GM18517 (cell line): ENCODE measurements around the gene PBX1.
A peak's percentile ranks its signal among the peaks of the same experiment; 100 is the strongest.

ENCODE experiments used
- ATAC-seq: cut with Tn5 transposase; IDR thresholded peaks from one replicate; pipeline ENCODE4 v1.9.1; 2021; ENCODE audit warnings: mild to moderate bottlenecking, moderate library complexity; ENCODE audit not compliant: unreplicated experiment

Gene PBX1

DNA sequence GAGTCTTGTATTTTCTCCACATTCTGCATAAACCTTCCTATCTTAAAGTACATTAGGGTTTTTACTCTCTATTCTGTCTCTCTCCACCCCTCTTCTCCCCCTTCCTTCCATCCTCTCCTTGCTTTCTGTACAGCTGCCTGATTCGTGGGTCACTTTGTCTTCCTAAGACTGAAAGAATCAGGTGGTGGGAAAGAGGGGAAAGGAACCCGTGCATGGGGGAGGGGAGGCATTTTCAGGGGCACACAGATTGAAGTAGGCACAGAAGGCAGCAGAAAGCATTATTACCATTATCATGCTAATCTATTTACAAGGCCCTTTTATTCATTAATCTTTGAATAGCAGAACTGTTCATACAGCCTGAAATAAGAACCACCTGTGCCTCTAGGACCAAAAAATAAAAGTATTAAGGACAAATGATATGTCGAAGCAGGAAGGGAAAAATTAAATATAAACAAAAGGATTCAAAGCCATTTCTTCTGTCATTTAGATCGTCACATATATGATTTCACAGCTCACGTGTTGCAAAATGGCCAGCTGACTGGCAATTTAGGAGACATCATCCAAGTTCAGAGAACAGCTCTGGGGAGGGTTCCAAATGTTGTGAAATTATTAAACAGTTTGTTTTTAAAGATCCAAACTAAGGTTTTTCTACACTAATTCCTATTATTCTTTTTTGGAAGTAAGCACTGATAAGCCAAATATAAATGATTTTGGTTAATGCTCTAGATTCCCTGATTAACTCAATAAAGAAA, 154.6 kb downstream of the PBX1 start:
- no peak for ATAC-seq

DNA sequence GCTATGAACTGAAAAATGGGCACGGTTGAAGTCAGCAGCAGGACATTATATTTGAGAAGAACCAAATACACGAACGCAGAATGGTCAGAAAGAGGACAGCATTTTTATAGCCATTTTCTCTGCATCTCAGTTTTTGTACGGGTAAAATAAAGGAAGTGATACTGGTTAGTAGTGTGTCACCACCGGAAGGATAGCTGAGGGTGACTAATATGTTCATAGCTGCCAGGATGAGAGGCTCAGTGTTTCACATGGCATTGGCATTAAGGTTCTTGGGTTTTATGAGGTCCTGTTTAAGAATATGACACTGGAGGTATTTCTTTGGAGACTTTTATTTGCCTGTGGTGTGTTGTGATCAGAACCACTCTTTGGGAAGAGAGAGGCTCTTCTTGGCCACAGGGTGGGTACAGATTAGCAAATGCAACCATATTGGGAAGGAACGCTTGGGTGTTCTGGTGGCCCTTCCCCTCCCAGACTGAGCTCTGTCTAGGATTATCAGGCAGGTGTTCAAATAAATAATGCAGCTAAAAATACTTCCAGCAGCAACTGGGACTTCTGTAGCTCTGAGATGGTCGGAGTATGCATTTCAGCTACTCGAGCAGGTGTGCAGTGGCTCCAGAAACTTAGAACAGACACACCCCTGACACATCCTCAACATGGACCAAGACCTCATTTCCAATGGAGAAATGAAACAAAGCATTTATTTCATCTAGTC, 158.2 kb downstream of the PBX1 start:
- peak; percentile 86 for ATAC-seq

DNA sequence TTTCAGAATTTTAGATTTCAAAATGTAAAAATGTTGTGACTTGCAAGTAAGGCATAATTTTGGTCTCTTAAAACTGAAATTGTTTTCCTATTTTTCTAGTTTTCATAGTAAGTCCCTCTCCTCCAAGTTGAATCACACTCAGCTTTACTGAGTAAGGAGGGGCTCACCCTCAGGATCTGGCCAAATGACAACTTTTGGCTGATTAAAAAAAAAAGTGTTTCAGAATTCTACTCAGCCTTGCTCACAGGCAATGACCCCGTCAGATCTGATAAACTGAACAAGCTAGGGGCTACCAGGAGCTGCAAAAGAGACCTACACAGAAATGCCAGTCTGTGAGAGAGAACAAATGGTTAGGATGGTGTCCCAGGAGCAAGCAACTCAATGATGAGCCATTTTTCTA, 159.8 kb downstream of the PBX1 start:
- ATAC-seq: no peak

DNA sequence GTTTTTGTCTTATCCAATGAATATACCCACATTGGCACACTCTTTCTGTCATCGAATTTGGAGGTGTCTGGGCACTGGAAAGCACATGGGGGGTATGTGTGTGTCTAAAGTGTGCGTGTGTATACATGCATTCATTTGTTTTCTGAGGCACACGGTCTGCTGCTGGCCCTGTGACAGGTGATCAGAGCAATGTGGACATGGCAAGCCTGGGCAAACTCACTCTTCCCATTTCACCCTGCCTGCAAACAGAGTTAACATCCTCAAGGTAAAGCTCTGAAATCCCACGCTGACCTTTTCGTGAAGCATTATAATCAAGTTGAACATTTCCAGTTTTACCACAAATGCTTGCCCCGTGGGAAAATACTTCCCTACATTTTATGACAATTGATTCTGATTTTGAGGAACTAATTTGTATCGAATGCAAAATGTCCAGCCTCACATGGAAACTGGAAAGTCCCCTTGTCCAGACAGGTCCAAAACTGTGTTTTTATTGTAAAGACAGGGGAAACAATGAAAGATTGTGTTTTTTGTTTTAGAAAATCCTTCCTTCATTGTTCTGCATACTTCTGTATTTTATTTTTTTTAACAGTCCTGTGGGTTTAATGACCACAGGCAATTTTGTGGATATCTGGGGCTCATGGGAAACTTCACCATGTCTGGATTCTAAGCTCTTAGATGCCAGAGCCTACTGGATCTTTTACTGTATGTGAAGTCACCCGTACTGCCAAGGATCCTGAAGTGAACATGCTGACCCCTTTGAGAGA, 160.9 kb downstream of the PBX1 start:
- no peak for ATAC-seq

DNA sequence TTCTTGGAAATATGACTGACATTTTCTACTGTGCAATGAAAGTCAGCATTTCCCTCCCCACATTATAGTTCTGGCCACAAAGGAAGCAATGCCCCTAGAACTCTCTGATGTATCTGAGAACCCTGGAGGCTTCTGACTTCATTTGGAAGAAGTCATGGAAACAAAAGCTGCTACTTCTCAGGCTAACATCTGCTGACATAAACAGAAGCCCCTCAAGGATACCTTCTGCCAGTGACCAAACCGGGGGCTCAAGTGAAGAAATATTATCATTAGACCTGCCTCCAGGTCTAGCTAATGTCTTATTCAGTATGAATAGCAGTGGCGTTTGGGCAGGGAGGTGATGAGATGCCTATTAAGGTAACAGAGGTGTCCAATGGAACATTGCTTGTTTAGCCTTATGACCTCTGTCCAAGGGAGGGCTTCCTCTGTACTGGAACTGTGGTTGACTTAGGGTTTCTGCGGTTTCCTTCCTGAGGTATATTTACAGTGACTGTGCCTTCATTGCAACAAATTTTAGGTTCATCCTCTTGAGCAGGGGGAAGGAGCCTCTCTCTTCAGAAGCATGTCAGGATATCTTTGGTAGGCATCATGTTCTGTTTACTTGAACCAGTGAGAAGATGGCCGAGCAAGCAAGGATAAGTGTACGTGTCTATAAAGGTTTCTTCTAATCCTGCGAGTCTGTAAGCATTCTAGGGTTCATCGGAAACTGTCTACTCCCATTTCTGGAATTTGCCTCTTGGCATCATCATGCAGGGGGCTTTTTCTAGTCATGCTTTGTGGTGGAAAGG, 161.7 kb downstream of the PBX1 start:
- no peak for ATAC-seq

DNA sequence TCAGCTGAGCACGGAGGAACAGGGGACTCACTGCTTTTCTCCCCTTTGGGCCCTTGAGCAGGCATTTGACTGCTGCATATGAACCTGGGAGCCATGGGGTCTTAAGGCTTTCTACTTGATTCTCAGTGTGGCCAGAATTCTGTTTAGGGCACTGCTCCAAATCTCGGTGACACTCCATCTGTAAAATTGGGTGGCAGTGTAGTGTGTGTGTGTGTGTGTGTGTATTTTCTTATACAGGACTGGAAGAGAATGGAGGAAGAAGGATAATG, 162.2 kb downstream of the PBX1 start:
- ATAC-seq: no peak

DNA sequence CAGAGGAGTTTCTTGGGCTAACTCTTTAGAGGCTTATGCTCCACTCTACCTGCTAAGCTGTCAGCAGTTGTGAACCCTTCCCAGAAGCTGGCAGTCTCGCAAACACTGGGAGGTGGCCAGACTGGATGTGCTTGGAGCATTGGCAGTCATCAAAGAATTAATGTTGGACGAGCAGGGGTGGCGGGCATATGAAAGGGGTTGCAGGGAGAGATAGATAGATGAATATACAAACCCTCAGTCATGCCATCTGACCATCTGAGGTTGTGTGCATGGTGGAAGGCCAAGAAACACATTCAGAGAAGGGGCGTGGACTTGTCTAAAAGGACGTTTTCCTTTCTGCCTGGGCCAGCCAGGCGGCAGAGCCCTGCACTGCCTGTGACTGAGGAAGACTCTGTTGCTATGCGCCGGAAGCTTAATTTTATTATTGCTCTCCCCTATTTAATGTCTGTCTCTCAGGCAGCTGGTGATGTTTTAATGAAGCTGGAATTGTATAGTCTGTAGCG, 164.4 kb downstream of the PBX1 start:
- ATAC-seq: no peak

DNA sequence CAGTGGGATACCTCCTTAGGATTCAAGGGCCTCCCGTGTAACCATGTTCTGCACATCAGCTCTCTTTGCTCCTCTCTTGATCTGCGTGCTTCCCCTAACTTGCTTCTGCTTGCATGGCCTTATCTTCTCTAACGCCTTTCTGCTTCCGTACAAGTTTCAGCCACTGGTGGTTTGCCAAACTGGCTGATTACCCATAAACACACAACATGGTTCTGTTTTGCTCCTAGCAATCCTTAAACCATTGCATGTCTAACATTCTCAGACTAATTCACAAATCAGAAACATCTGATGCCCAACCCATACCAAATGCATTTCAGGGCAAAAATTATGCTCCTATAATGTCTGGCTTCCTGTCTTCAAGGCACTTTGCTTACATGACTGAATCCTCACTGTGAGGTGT, 166.4 kb downstream of the PBX1 start:
- ATAC-seq: no peak

DNA sequence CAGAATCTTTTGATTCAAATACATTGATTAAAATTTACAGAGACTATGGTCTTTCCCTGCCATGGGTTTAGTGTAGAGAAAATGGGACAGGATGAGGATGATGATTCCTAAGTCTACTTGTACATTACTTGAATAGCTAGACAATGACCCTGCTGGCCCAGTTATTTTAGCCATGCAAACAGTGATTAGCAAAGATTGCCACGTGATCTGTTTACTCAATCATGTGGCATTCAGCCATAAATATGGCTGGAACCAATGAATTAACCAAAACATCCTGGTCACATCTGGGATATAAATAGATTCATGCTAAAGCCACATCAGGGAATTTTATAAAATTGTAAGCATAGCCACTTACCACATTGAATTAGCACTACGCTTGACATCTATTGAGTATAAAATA, 167.3 kb downstream of the PBX1 start:
- ATAC-seq: no peak

DNA sequence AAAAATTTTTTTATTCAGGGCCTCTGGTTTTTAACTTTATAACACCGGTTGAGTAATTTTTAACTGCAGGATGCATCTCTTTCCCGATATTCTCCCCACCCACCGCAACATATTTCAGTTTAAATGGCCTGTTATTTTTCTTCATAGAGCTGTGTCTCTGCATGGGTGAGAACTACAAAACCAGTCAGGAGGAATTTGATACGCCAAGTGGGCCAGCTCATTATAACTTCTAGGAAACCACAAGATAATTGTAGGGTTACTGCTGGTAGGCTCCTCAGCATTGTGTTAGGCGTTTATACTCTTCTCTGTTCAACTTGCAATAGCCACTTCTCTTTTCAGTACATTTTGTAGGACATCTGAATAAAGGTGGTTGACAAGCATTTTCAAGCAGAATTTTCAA, 169.7 kb downstream of the PBX1 start:
- no peak for ATAC-seq

DNA sequence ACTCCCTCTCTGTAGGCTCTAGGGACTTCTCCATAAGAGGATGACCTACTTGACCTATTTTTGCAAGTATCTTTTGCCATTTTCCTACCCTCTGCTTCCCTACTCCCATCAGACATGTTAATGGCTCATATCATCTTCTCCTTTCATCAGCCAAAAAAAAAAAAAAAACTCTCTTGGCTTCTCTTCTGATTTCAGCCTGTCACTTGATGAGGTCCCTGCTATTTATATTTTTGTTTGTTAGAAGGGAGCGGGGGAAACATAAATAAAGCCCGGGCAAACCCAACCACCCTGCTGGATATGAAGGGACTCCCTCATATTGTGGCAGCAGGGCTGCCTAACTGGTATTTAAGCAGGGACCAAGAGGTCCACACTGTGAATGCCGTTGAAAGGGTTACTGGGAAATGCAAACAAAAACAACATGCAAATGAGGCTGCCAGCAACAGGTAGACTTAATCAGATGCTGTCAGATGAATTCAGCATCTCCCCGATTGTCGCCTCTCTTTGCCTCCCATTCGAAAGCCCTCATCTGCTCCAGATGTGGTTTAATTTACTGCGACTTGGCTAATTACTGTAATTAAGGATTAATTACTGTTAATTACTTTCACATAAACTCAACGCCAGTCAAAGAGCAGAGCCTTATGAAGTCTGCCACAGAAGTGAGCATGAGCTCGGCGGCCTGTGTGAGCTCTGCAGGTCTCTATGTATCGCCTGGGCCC, 172.3 kb downstream of the PBX1 start:
- no peak for ATAC-seq

DNA sequence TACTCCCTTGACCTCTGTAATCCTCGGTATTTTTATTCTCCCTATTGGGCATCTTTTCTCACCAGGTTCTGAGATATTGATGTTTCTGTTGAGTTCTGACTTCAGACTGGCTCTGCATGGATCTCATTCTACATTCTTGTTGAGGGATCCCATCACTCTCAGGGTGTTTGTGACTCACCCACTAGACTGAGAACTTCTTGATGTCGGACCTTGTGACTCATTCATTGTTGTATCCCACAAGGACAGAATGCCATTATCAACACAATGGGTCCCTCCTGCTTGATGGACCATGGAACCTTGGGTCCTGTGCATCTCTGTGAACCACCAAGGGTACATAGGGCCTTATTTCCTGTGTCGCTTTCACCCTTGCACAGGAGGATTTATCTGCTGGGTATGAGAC, 174.1 kb downstream of the PBX1 start:
- ATAC-seq: no peak

DNA sequence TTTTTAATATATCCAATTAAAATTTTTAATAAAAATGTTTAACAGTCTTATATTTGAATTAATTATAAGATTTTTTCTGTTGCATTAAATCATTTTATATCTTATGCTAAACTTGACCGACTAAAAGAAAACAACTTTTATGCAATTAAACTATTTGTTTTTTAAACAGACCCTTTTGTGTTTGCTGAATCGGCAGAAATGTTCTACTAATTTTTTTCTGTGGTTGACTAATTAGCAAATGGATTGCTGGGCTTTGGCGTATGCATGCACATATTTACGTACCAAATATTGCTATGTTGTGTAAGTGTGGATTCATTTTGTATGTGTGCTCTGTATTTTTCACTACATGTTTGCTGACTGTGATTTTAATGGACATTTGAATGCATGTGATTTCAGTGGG, 174.8 kb downstream of the PBX1 start:
- ATAC-seq: no peak

DNA sequence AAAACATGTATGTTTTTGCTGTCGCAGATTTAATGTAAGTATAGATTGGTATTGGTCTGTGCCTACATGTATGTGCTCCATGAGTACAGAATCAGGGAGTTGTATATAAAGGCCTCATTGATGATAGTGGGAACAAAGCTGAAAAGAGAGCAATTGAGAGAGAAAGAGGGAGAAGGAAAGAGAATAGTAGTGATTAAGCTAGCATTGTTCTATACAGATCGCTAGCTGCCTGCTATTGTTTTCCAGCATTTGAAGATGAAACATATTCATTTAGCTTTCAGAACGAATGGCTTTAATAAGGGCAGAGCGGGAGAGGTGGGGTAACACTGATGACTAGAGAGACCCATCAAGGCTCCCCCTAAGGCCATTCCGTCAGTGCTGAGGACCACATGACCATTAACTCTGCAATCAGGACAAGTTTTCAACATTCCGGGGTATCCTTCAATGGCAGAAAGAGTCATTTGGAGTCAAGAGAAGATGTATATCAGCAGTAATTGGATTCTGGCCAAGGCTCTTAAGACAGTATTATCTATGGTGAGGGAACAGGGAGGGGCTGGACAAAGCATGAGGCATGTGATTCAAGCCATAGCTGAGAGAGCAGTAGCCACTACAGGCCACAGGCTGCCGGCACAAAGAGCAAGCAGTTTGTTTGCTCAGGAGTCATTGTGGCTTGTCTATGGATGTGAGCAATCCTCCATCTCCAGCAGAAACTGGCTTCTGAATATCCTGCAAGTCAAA, 176.5 kb downstream of the PBX1 start:
- no peak for ATAC-seq

DNA sequence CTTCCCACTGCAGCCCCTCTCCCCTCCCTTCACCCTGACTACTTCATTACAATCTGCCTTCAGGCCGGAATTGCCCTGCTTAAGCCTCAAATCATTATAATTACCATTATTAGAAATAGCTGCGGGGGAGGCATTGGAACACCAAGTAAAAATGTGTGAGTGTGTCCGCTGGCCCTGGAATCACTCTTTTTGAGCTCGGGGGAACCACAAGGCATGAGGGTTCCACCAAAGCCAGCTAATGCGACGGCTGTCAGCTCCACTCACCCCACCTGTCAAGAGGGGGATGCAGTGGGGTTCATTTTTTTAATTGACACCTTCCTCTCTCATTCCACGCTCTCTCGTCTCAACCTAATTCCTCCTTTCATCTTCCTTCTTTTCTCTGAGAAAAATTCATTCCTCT, 177.2 kb downstream of the PBX1 start:
- ATAC-seq: no peak

DNA sequence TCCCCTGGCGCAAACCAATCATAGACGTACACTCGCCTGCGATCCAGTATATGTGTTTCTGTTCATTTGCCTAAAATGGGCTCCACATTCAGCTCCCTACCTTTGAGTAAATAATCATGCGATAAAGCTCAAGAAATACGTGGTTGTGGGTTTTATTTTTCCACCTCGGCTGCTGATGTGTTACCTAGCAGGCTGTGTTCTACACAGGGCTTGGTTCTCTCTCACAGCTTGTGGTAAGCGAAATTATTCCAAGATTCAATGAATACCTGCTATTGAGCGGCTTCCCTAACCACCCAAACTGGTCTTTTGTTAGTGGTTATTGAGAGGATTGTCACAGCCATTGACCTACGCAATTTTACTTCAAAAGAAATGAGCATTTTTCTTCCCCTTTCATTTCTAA, 180.2 kb downstream of the PBX1 start:
- no peak for ATAC-seq

DNA sequence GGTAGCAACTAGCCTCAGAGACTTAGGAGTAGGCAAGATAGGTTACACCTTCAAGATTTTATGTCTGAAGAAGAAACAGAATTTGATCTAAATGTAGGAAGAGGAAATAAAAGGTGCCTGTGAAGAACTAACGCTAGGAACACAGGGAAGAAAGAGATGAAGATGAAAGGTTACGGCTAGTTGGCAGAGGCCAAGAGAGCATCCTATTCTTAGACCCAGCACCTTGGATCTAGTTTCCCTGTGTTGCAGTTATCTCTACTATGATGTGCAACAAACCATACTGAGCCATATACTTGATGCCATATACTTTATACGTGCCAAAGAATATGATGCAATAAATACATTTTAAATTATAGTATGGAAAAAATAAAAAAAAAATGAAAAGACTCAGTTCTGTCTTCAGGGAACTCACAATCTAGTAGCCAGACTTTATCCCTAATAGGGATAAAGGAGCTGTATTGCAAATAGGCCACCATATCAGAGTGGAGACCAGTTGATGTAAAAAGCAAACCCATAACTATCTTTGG, 181.1 kb downstream of the PBX1 start:
- no peak for ATAC-seq

DNA sequence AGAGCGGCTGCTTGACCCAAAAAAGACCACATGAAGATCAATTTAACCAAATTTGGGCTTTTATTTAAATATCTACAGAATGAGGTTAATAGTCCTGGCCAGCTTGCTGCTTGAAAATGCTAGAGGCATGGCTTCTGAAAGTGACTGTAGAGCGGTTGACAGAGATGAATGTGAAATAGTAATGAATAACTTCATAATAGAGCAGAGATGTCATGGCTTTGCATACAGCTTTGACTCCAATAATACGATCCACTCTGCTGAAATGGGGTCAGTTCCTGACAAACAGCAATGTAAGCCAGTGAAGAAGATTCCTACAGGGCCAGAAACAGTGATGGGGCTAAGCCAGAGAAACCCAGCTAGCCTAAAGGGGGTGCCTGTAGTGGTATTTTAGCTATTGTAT, 183.8 kb downstream of the PBX1 start:
- no peak for ATAC-seq

DNA sequence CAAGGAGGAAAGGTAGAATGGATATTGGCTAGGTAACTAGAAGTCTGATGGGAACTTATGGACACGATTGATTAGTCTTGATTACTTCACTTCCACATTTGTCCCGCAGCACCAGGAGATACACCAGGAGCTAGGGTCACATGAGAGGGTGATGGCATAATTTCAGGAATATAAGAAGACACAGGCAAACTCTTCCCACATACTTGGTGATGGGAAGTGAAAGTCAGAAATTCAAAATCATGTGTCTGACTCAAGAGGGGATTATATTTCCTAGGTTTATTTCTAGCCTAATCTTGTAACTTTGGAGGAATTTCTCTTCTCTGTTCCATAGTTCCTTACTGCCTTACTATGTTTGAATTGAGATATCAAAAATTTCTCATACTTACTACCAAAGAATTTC, 185.0 kb downstream of the PBX1 start:
- no peak for ATAC-seq

DNA sequence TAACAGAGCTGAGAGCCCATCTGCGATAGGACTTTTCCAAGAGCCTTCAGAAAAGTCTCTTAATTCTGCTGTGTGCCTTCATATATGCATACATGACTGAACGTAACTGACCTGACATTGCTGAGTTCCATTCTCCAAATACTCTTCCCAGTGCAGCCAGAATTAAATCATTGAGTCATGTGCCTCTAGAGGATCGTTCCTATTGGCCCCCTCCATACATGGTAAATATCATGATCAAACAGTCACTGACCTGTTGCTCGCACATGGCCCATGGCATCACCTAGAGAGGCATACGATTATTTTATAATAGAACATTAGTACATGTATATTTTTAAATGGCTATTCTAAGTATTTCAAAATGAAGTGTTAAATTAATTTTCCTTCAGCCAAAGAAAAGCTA, 186.8 kb downstream of the PBX1 start:
- no peak for ATAC-seq
